Measurements from ENCODE around the gene PIMREG. TPM values are rescaled to one million over a fixed set of nuclear protein-coding genes. Genes with fewer than 3 reads are reported as not detected.

PIMREG gene
- total RNA-seq, 1 donor from 2014 or later, result 0.27 TPM

GRCh38 chr17:6456914-6457687, 12.8 kb downstream of the PIMREG start:
- no peaks in the 10 kb centered on the region for H3K36me3 Mint-ChIP-seq (ENCODE audit: low read depth)
- DNase-seq, result no peak
- TF ChIP-seq CTCF (IDR thresholded peaks at IDR 0.05), result no peak
- H3K27me3 Mint-ChIP-seq, result no peaks in the 10 kb centered on the region
- no peaks in the 10 kb centered on the region for H3K9me3 Mint-ChIP-seq
- intact Hi-C loops (cut with micrococcal nuclease), result no loop called here
- ATAC-seq (ENCODE audit: low read depth), result no peak
- CTCF ChIA-PET, result no interaction called here
- no peak overlapping the region for H3K4me3 Mint-ChIP-seq
- POLR2A ChIA-PET, result no interaction called here
- peaks cover 25% of the 10 kb centered on the region for H3K4me1 Mint-ChIP-seq
- H3K27ac Mint-ChIP-seq, result no peak overlapping the region

GRCh38 chr17:6457688-6458459, 13.6 kb downstream of the PIMREG start:
- Mint-ChIP-seq H3K4me3 (no peak overlapping the region), H3K27me3 (no peaks in the 10 kb centered on the region), H3K9me3 (no peaks in the 10 kb centered on the region), H3K27ac (no peak overlapping the region), H3K4me1 (peaks cover 20% of the 10 kb centered on the region), H3K36me3 (ENCODE audit: low read depth) (no peaks in the 10 kb centered on the region)
- intact Hi-C loops (cut with micrococcal nuclease), result no loop called here
- no peak for TF ChIP-seq CTCF (IDR thresholded peaks at IDR 0.05)
- CTCF ChIA-PET, result no interaction called here
- no peak for DNase-seq
- ATAC-seq (ENCODE audit: low read depth), result no peak
- POLR2A ChIA-PET, result no interaction called here

DNA sequence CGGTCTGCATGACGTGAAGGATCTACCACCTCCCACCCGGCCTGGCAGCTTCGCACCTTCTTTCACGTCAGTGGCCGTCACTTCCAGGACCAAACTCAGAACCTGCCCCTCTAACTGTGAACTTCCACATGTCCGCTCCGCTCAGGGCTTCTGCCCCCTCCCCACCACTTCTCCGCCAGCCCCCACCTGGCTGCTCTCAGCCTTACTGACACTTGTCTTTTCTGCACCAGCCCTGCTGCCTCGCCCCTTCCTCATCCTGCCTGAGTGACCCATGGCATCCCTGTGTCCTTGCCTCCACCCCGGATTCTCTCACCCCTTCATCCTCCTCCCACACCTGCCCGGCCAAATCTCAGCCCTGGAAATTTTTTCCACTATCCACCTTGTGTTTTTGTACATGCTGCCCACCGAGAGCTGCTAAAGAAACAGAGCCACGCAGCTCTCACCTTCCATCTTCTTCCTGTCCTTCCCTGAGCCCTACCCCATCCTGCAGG, 14.2 kb downstream of the PIMREG start:
- ChIA-PET CTCF (interaction anchor here (1.5 kb wide), 1 partner anchor 15 kb away, joined by 3 read pairs; no protein-coding TSS in a partner anchor), POLR2A (no interaction called here)
- H3K9me3 Mint-ChIP-seq, result no peaks in the 10 kb centered on the region

DNA sequence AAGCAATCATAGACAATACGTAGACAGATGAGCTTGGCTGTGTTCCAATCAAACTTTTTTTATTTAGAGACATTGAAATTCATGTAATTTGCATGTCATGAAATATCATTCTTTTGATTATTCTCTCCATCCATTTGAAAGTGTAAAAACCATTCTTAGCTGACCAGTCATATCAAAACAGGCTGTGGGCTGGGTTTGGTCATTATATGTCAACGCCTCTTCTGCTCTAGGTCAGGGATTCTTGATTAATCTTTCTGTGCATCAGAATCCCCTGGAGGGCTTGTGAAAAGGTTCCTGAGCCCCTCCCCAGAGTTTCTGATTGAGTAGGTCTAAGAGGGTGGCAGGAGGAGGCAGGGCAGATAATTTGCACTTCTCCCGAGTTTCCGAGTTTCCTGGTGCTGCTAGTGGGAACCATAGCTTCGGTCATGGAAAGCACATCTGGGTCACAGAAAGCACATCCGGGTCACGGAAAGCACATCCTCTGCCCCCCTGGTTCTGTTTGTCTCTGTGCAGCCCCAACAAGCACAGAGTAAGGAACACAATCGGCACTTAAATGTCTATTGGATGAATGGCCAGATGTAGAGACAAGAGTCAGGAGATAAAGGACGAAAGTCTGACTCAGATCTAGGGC, 16.4 kb downstream of the PIMREG start:
- CTCF ChIA-PET, result no interaction called here
- DNase-seq, result no peak
- no peak overlapping the region for H3K27ac Mint-ChIP-seq

More for the DNA sequence above, 14.2 kb downstream of the PIMREG start:
- Mint-ChIP-seq H3K4me1 (peaks cover 14% of the 10 kb centered on the region), H3K4me3 (no peak overlapping the region), H3K27ac (no peak overlapping the region), H3K36me3 (ENCODE audit: low read depth) (no peaks in the 10 kb centered on the region), H3K27me3 (no peaks in the 10 kb centered on the region)
- no peak for ATAC-seq (ENCODE audit: low read depth)
- intact Hi-C loops (cut with micrococcal nuclease), result no loop called here
- DNase-seq, result no peak
- no peak for TF ChIP-seq CTCF (IDR thresholded peaks at IDR 0.05)

More for the DNA sequence above, 16.4 kb downstream of the PIMREG start:
- Mint-ChIP-seq H3K36me3 (ENCODE audit: low read depth) (no peaks in the 10 kb centered on the region), H3K4me3 (no peak overlapping the region), H3K4me1 (peaks cover 7% of the 10 kb centered on the region), H3K27me3 (no peaks in the 10 kb centered on the region), H3K9me3 (no peaks in the 10 kb centered on the region)
- POLR2A ChIA-PET, result no interaction called here
- ATAC-seq (ENCODE audit: low read depth), result no peak
- intact Hi-C loops (cut with micrococcal nuclease), result no loop called here
- TF ChIP-seq CTCF (IDR thresholded peaks at IDR 0.05), result no peak

Data from activated B cell treated with CpG ODN at 0.5 μM for 24 hours (primary cell).